Neural cell (in vitro differentiated cells): ENCODE results near the gene NFE2.

ENCODE experiments used
- EP300 ChIP-seq: fragments of 450-650 bp; conservative IDR thresholded peaks from 2 replicates; pipeline ENCODE4 v1.6.1; 2014; ENCODE audit warnings: antibody characterized with exemption, mild to moderate bottlenecking, moderate library complexity; ENCODE audit not compliant: poor library complexity, severe bottlenecking
- EZH2 ChIP-seq: fragments of 200-600, 300-800 bp; shearing (Covaris generic), sonication (generic); IDR thresholded peaks from 2 replicates; pipeline ENCODE4 v1.6.1; 2014; ENCODE audit warnings: antibody characterized with exemption, low read length, borderline replicate concordance, mild to moderate bottlenecking; ENCODE audit not compliant: insufficient read depth, poor library complexity, severe bottlenecking
- POLR2AphosphoS5 ChIP-seq: IDR thresholded peaks from 2 replicates; pipeline ENCODE4 v1.6.1; 2012
- TAF1 ChIP-seq: IDR thresholded peaks from 2 replicates; pipeline ENCODE4 v1.6.1; 2012; ENCODE audit warnings: low read depth
- TF ChIP-seq, protein P1 (sequence below): fragments of 450-650 bp; IDR thresholded peaks from 2 replicates; pipeline ENCODE4 v1.5.1; 2014; ENCODE audit warnings: antibody characterized with exemption, mild to moderate bottlenecking, moderate library complexity; ENCODE audit not compliant: poor library complexity, severe bottlenecking

DNA sequence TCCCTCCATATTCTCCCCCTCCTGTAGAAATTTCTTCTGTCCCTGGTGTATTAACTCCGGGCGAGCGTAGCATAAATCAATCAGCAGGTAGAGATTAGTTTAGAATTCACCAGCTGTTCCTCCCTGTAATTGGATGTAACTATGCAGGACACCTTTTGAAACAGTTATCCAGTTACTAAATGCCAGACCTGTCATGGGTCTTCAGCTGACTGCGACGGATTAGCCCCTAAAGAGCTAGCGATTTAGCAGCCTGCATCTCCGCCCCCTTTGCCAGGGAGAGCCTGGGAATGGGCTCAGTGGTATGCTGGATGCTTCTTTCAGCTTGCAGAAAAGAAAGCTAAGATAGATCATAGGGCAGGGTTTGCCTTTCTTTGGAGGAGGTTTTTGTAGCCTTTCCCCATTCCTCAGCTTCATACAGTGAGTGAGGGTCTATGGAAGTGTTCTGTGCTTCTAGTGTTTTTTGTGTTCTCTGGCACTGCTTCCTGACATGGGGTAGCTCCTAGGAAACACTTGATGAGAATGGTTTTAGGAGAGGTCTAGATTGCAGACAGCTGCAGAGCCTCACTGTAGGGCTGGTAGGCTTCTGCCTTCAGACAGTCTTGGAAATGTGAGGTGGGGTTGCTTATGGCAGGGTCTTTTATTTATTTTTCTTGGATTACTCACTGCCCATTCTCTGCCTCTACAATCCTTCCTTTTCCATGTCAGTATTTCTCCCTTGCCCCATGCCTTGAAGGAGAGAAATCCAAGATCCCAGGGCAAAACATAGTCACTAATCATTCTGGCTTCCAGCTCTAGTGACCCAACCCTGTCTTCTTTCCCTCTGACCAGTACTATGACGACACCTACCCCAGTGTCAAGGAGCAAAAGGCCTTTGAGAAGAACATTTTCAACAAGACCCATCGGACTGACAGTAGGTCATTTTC, 40.8 kb upstream of the NFE2 start:
- TF ChIP-seq, protein P1, sequence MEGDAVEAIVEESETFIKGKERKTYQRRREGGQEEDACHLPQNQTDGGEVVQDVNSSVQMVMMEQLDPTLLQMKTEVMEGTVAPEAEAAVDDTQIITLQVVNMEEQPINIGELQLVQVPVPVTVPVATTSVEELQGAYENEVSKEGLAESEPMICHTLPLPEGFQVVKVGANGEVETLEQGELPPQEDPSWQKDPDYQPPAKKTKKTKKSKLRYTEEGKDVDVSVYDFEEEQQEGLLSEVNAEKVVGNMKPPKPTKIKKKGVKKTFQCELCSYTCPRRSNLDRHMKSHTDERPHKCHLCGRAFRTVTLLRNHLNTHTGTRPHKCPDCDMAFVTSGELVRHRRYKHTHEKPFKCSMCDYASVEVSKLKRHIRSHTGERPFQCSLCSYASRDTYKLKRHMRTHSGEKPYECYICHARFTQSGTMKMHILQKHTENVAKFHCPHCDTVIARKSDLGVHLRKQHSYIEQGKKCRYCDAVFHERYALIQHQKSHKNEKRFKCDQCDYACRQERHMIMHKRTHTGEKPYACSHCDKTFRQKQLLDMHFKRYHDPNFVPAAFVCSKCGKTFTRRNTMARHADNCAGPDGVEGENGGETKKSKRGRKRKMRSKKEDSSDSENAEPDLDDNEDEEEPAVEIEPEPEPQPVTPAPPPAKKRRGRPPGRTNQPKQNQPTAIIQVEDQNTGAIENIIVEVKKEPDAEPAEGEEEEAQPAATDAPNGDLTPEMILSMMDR = no peak
- TF ChIP-seq EZH2 = no peak
- TF ChIP-seq TAF1 = no peak
- TF ChIP-seq POLR2AphosphoS5 = no peak
- no peak for TF ChIP-seq EP300
